Fibroblast of the aortic adventitia (primary cell): Measurements from ENCODE around the gene TSACC. TPM values are rescaled to one million over a fixed set of nuclear protein-coding genes. Genes with fewer than 3 reads are reported as not detected.

Experiments used
- DNase-seq: peaks from one replicate; pipeline ENCODE4 v3.0.0-alpha.2; 2010; ENCODE audit warnings: low read depth
- H3K4me3 ChIP-seq: 2 replicates; pipeline ENCODE4 v1.5.1; 2011; ENCODE audit warnings: low read depth, mild to moderate bottlenecking, control low read depth, low read length, moderate library complexity
- total RNA-seq: library from RNA; depleted of rRNA; stranded (reverse); fragments of >200 nt; gene quantifications from 2 replicates; pipeline ENCODE4 v1.2.3, GENCODE V29; 2012; ENCODE audit warnings: low replicate concordance
- TF ChIP-seq, protein P1 (sequence below): IDR thresholded peaks from 2 replicates; pipeline ENCODE4 v1.5.1; 2011; ENCODE audit warnings: mild to moderate bottlenecking, low read length, control low read depth, inconsistent platforms; ENCODE audit not compliant: insufficient read depth

TSACC gene
- not detected in 2 replicates for total RNA-seq

DNA sequence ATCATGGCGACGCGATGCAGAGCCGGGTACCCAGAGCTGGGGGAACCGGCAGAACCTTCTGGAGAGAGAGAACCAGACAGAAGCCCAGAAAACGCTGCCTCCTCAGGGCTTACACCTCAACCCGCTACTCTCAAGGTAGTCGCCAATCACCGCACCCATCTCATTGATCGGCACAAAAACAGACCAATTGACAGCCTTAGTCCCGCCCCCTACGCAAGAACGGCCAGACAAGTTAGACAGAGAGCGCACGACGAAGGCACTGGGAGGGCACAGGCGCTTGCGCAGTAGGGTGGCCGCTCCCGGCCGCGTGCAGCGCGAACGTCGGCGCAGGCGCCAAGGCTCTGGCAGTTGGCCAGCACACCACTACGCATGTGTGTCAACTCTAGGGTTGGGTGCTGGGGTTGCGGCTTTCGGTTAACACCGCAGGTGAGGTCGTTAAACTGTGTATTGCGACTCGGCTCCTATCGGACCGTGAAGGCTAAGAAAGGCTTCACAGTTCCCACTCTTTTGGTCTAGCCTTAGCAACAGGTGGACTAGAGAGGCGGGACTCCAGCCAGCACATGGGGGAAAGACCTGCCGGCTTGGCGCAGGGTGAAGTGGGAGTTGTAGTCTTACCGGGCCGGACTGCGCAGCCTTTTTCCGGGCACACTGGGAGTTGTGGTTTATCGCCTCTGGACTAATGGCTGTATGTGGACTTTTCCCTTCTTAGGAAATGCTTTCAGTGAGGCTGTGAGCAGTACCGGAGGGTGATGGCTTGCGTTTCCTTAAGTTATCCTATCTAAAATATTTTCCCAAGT is at the start of gene TSACC, which contains the start of gene CCT3:
TSS of gene TSACC (plus strand) at position 347 of the 797 bp plus-strand sequence. CDS start 1,232 bp downstream, outside the sequence.
TSS of gene CCT3 (minus strand) at position 113 of the 797 bp plus-strand sequence. CDS start at position 5, 108 bp downstream.
- peak; percentile 100 for DNase-seq
- H3K4me3 ChIP-seq, result peak within 1 kb of the TSS; percentile 97
- TF ChIP-seq, protein P1, sequence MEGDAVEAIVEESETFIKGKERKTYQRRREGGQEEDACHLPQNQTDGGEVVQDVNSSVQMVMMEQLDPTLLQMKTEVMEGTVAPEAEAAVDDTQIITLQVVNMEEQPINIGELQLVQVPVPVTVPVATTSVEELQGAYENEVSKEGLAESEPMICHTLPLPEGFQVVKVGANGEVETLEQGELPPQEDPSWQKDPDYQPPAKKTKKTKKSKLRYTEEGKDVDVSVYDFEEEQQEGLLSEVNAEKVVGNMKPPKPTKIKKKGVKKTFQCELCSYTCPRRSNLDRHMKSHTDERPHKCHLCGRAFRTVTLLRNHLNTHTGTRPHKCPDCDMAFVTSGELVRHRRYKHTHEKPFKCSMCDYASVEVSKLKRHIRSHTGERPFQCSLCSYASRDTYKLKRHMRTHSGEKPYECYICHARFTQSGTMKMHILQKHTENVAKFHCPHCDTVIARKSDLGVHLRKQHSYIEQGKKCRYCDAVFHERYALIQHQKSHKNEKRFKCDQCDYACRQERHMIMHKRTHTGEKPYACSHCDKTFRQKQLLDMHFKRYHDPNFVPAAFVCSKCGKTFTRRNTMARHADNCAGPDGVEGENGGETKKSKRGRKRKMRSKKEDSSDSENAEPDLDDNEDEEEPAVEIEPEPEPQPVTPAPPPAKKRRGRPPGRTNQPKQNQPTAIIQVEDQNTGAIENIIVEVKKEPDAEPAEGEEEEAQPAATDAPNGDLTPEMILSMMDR, result no peak

DNA sequence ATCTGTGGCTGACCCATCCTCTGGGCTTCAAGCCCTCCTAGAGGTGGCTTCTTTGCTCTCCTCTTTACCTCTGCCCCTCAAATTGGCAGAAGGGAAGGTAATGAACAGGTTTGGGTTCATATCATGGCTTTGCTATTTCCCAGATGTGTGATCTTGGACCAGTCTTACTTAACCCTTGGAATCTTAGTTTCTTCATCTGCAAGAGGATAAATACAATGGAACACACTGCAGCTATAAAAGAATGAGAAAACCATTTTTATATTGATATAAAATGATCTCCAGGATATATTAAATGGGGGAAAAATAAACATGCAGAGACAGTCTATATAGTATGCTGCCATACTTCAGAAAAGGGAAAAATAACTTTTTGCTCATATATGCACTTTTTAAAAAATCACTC is 48.5 kb upstream of the TSACC start:
- TF ChIP-seq, protein P1, result no peak
- H3K4me3 ChIP-seq, result no peak overlapping the region
- no peak for DNase-seq

DNA sequence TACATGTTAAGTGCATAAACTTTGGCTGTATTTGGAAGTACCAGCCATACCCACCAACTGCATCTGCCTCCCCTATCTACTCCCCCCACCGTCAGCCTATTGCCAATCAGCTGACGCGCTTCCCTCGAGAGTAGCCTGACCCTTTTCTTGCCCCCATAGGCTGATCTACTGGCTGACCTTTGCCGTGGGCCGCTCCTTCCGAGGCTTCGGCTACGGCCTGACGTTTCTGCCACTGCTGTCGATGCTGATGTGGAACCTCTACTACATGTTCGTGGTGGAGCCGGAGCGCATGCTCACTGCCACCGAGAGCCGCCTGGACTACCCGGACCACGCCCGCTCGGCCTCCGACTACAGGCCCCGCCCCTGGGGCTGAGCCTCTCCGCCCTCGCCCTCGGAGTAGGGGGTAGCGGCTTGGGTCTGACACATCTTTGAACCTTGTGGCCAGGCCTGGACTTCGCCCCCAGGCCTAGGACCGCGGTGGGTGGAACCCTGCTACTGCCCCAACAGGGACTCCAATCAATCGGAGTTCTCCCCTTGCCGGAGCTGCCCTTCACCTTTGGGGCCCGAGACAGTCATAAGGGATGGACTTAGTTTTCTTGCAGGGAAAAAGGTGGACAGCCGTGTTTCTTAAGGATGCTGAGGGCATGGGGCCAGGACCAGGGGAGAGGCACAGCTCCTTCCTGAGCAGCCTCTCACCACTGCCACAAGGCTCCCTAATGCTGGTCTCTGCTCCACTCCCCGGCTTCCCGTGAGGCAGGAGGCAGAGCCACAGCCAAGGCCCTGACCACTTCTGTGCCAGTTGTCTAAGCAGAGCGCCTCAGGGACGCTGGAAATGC is 46.9 kb upstream of the TSACC start:
- peak; percentile 76 for DNase-seq
- peak overlapping the region; percentile 76 for H3K4me3 ChIP-seq
- TF ChIP-seq, protein P1, result no peak

DNA sequence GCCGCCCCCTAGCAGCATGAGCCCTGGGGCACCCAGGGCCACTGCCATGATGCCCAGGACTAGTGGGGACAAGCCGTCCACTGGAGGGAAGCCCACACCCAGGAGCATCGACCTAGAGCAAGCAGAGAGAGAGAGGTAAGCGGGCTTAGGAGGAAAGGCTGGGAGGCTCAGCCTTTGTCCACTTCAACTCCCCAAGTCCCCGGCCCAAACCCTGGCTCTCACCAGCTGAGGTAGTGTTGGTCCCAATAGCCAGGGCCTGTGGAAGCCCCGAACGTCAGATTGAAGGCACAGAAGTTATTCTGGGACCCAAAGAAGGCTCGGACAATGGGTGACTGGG is 45.3 kb upstream of the TSACC start:
- TF ChIP-seq, protein P1, result no peak
- DNase-seq, result no peak
- H3K4me3 ChIP-seq, result no peak overlapping the region

DNA sequence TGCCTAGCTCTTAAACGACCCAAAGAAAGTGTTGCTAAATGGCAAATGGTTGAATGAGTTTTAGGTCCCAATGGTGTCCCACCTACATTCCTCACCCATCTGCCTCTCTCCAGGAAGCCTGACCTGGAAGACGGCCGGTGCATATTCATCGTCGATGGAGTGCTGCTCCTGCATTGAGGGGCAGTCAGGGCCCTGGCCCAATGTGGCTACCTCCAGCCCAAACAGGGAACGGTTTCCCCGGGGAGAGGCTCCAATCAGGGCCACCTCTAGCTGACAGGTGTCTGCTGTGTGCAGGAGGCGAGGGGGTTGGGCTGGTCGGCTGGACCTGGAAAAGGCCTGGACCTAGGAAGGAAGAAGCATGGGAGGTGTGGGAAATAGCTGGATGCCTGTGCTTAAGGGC is 44.4 kb upstream of the TSACC start:
- TF ChIP-seq, protein P1, result no peak
- DNase-seq, result no peak
- peak overlapping the region; percentile 5 for H3K4me3 ChIP-seq

DNA sequence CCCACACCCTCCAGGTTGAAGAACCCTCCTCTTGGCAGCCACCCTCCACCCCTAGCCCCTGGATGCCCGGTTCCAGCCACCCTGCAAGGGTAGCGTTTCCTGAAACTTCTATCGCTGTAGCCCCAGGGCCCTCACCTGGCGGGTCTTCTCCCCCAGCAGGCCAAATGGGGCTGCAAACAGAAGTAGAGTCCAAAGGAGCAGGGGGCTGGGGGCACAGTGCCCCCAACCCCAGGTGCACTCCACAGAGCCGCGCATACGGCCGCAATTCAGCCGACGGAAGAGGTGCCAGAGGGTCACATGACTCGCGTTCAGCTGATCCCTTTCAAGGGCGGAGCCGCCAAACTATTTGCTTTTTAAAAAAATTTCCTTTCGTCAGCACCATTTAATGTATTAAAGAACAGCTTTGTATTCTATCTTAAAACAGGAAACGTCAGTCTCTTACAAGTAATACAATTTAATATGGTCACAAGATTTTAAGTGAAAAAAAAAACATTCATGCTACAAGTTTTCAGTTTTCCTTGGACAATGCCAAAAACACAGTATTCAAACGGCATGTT is 42.9 kb upstream of the TSACC start, which contains the start of gene GLMP:
TSS of gene GLMP (minus strand) at position 289 of the 557 bp plus-strand sequence. CDS start at position 255, 34 bp downstream.
- peak; percentile 81 for DNase-seq
- TF ChIP-seq, protein P1, result no peak

More for the DNA sequence above, 42.9 kb upstream of the TSACC start, which contains the start of gene GLMP:
- peak within 1 kb of the TSS; percentile 93 for H3K4me3 ChIP-seq
